ENCODE data around the gene PCDH9.

Gene PCDH9

DNA sequence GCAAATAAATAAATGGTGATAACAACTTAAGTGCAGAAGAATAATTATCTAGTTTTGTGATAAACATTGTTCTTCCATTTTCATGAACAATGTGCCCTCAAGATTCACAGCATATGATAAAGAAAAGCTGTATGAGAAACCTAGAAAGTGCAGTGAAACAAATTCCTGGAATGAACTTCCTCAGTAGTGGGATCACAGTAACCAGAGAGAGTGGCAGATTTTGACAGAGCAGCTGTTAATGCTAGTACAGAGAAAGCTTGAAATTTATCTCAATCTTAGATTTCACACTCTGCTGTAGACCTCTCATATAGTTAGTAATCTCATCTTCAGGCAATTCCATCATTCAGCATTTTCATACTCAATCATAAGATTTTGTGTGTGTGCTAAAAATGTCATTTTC lies 664.9 kb downstream of the PCDH9 start:
- H2AFZ ChIP-seq (ENCODE audit: insufficient read depth, low read length, poor library complexity) = no peak overlapping the region
- no peaks in the 10 kb centered on the region for H3K36me3 ChIP-seq (ENCODE audit: control insufficient read depth in 1 of 2, insufficient read depth in 2 of 2, low read length in 2 of 2)
- DNase-seq = no peak
- no peaks in the 10 kb centered on the region for H3K27me3 ChIP-seq (ENCODE audit: insufficient read depth, low read length)
- H3K4ac ChIP-seq (ENCODE audit: low read depth, low read length) = no peak overlapping the region
- H3K18ac ChIP-seq (ENCODE audit: low read length) = no peak overlapping the region
- no peaks in the 10 kb centered on the region for H3K9me3 ChIP-seq (ENCODE audit: insufficient read depth, low read depth, low read length)
- H2BK120ac ChIP-seq (ENCODE audit: insufficient read depth, low read length, poor library complexity) = no peak overlapping the region
- H3K9ac ChIP-seq (ENCODE audit: low read length) = no peak overlapping the region
- H3K4me1 ChIP-seq (ENCODE audit: control insufficient read depth in 1 of 2, insufficient read depth in 2 of 2, low read length in 2 of 2) = peaks cover 0 to under 1% of the 10 kb centered on the region in 2 experiments
- no peak overlapping the region for H2BK12ac ChIP-seq (ENCODE audit: low read length)
- no peak overlapping the region for H2AK5ac ChIP-seq (ENCODE audit: low read length)
- no peak overlapping the region for H3K4me3 ChIP-seq (ENCODE audit: low read depth, low read length)
- H3K4me2 ChIP-seq (ENCODE audit: low read length) = no peak overlapping the region
- no peak overlapping the region for H2BK5ac ChIP-seq (ENCODE audit: low read depth, low read length, poor library complexity)
- no peak overlapping the region for H4K8ac ChIP-seq (ENCODE audit: low read depth, low read length)
- H3K79me2 ChIP-seq (ENCODE audit: control insufficient read depth, insufficient read depth, low read length, poor library complexity) = no peaks in the 10 kb centered on the region
- no peak overlapping the region for H4K91ac ChIP-seq (ENCODE audit: low read depth, low read length)
- no peak overlapping the region for H3K27ac ChIP-seq (ENCODE audit: low read depth, low read length)
- no peak overlapping the region for H4K12ac ChIP-seq (ENCODE audit: low read depth, low read length)
- H3K79me1 ChIP-seq (ENCODE audit: low read length) = no peaks in the 10 kb centered on the region
- H3K23ac ChIP-seq (ENCODE audit: low read length) = no peak overlapping the region
- no peak overlapping the region for H3K14ac ChIP-seq (ENCODE audit: low read length)

DNA sequence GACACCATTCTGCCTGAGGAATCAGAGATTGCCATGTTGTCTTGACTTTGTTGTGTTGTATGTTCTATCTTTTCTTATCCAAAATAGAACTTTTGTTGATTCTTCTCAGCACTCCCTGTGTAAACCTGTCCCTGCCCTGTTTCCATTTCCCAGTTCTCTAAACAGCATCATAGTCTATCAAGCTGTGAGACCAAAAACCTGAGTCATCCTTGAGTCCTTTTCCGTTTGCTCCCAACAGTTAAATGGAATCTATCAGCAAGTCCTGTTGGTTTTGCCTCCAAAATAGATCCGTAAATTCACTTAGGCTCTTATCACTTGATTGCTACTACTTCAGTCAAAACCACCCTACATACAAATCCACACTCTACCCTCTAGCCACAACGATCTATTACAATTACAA lies 667.1 kb downstream of the PCDH9 start:
- H3K4me3 ChIP-seq (ENCODE audit: low read depth, low read length) = no peak overlapping the region
- no peak overlapping the region for H3K18ac ChIP-seq (ENCODE audit: low read length)
- peaks cover 0 to 5% of the 10 kb centered on the region in 2 experiments for H3K4me1 ChIP-seq (ENCODE audit: control insufficient read depth in 1 of 2, insufficient read depth in 2 of 2, low read length in 2 of 2)
- H2AK5ac ChIP-seq (ENCODE audit: low read length) = no peak overlapping the region
- H3K79me2 ChIP-seq (ENCODE audit: control insufficient read depth, insufficient read depth, low read length, poor library complexity) = no peaks in the 10 kb centered on the region
- no peak overlapping the region for H4K8ac ChIP-seq (ENCODE audit: low read depth, low read length)
- no peak overlapping the region for H2BK12ac ChIP-seq (ENCODE audit: low read length)
- no peak overlapping the region for H2AFZ ChIP-seq (ENCODE audit: insufficient read depth, low read length, poor library complexity)
- H3K14ac ChIP-seq (ENCODE audit: low read length) = no peak overlapping the region
- DNase-seq = no peak
- no peak overlapping the region for H4K12ac ChIP-seq (ENCODE audit: low read depth, low read length)
- no peaks in the 10 kb centered on the region for H3K36me3 ChIP-seq (ENCODE audit: control insufficient read depth in 1 of 2, insufficient read depth in 2 of 2, low read length in 2 of 2)
- no peak overlapping the region for H3K4ac ChIP-seq (ENCODE audit: low read depth, low read length)
- H4K91ac ChIP-seq (ENCODE audit: low read depth, low read length) = no peak overlapping the region
- no peak overlapping the region for H2BK120ac ChIP-seq (ENCODE audit: insufficient read depth, low read length, poor library complexity)
- no peak overlapping the region for H3K9ac ChIP-seq (ENCODE audit: low read length)
- H3K27me3 ChIP-seq (ENCODE audit: insufficient read depth, low read length) = no peaks in the 10 kb centered on the region
- no peaks in the 10 kb centered on the region for H3K79me1 ChIP-seq (ENCODE audit: low read length)
- H2BK5ac ChIP-seq (ENCODE audit: low read depth, low read length, poor library complexity) = no peak overlapping the region
- 100% methylated on average over 1 of the region's 3 CpGs for WGBS (ENCODE audit: extremely low coverage, insufficient coverage, insufficient read length)
- H3K23ac ChIP-seq (ENCODE audit: low read length) = no peak overlapping the region
- H3K9me3 ChIP-seq (ENCODE audit: insufficient read depth, low read depth, low read length) = no peaks in the 10 kb centered on the region
- no peak overlapping the region for H3K4me2 ChIP-seq (ENCODE audit: low read length)
- no peak overlapping the region for H3K27ac ChIP-seq (ENCODE audit: low read depth, low read length)

DNA sequence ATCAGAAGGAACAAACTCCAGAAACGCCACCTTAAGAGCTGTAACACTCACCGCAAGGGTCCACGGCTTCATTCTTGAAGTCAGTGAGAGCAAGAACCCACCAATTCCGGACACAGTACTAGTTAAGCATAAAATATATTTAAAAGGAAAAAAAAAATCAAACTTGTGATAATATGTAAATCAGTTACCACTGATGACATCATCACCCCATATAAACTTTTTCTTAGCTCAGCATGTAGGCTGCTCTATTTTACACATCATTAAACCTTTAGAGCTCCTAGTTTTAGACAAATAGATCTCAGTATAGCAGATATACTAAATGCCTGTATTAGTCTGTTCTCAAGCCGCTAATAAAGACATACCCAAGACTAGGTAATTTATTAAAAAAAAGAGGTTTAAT lies 668.1 kb downstream of the PCDH9 start:
- H3K4me1 ChIP-seq (ENCODE audit: control insufficient read depth in 1 of 2, insufficient read depth in 2 of 2, low read length in 2 of 2) = peaks cover 0 to 5% of the 10 kb centered on the region in 2 experiments
- H3K4me2 ChIP-seq (ENCODE audit: low read length) = no peak overlapping the region
- no peak for DNase-seq
- H3K79me2 ChIP-seq (ENCODE audit: control insufficient read depth, insufficient read depth, low read length, poor library complexity) = no peaks in the 10 kb centered on the region
- H3K79me1 ChIP-seq (ENCODE audit: low read length) = no peaks in the 10 kb centered on the region
- H2AK5ac ChIP-seq (ENCODE audit: low read length) = no peak overlapping the region
- no peak overlapping the region for H2BK12ac ChIP-seq (ENCODE audit: low read length)
- H2BK5ac ChIP-seq (ENCODE audit: low read depth, low read length, poor library complexity) = no peak overlapping the region
- no peak overlapping the region for H3K9ac ChIP-seq (ENCODE audit: low read length)
- H3K27ac ChIP-seq (ENCODE audit: low read depth, low read length) = no peak overlapping the region
- no peak overlapping the region for H3K23ac ChIP-seq (ENCODE audit: low read length)
- no peaks in the 10 kb centered on the region for H3K36me3 ChIP-seq (ENCODE audit: control insufficient read depth in 1 of 2, insufficient read depth in 2 of 2, low read length in 2 of 2)
- H3K27me3 ChIP-seq (ENCODE audit: insufficient read depth, low read length) = no peaks in the 10 kb centered on the region
- no CpG with 5 or more reads among the region's 5 CpGs for WGBS (ENCODE audit: extremely low coverage, insufficient coverage, insufficient read length)
- no peaks in the 10 kb centered on the region for H3K9me3 ChIP-seq (ENCODE audit: insufficient read depth, low read depth, low read length)
- no peak overlapping the region for H3K14ac ChIP-seq (ENCODE audit: low read length)
- no peak overlapping the region for H4K12ac ChIP-seq (ENCODE audit: low read depth, low read length)
- no peak overlapping the region for H4K91ac ChIP-seq (ENCODE audit: low read depth, low read length)
- H3K18ac ChIP-seq (ENCODE audit: low read length) = no peak overlapping the region
- H4K8ac ChIP-seq (ENCODE audit: low read depth, low read length) = no peak overlapping the region
- no peak overlapping the region for H3K4me3 ChIP-seq (ENCODE audit: low read depth, low read length)
- no peak overlapping the region for H3K4ac ChIP-seq (ENCODE audit: low read depth, low read length)
- H2BK120ac ChIP-seq (ENCODE audit: insufficient read depth, low read length, poor library complexity) = no peak overlapping the region
- H2AFZ ChIP-seq (ENCODE audit: insufficient read depth, low read length, poor library complexity) = no peak overlapping the region

DNA sequence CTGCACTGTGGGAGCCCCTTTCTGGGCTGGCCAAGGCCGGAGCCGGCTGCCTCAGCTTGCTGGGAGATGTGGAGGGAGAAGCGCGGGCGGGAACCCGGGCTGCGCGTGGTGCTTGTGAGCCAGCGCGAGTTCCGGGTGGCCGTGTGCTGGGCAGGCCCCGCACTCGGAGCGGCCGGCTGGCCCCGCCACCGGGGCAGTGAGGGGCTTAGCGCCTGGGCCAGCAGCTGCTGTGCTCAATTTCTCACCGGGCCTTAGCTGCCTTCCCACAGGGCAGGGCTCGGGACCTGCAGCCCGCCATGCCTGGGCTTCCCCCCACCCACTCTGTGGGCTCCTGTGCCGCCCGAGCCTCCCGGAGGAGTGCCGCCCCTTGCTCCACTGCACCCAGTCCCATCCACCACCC lies 669.1 kb downstream of the PCDH9 start:
- no peaks in the 10 kb centered on the region for H3K9me3 ChIP-seq (ENCODE audit: insufficient read depth, low read depth, low read length)
- no peak overlapping the region for H3K4ac ChIP-seq (ENCODE audit: low read depth, low read length)
- no peak overlapping the region for H3K18ac ChIP-seq (ENCODE audit: low read length)
- H4K8ac ChIP-seq (ENCODE audit: low read depth, low read length) = no peak overlapping the region
- no CpG with 5 or more reads among the region's 26 CpGs for WGBS (ENCODE audit: extremely low coverage, insufficient coverage, insufficient read length)
- H3K27me3 ChIP-seq (ENCODE audit: insufficient read depth, low read length) = no peaks in the 10 kb centered on the region
- H3K14ac ChIP-seq (ENCODE audit: low read length) = no peak overlapping the region
- H3K23ac ChIP-seq (ENCODE audit: low read length) = no peak overlapping the region
- H3K27ac ChIP-seq (ENCODE audit: low read depth, low read length) = no peak overlapping the region
- H3K4me1 ChIP-seq (ENCODE audit: control insufficient read depth in 1 of 2, insufficient read depth in 2 of 2, low read length in 2 of 2) = peaks cover 0 to 5% of the 10 kb centered on the region in 2 experiments
- no peak overlapping the region for H2BK5ac ChIP-seq (ENCODE audit: low read depth, low read length, poor library complexity)
- no peak overlapping the region for H3K4me3 ChIP-seq (ENCODE audit: low read depth, low read length)
- no peak overlapping the region for H4K12ac ChIP-seq (ENCODE audit: low read depth, low read length)
- H3K36me3 ChIP-seq (ENCODE audit: control insufficient read depth in 1 of 2, insufficient read depth in 2 of 2, low read length in 2 of 2) = no peaks in the 10 kb centered on the region
- H2AK5ac ChIP-seq (ENCODE audit: low read length) = no peak overlapping the region
- H3K4me2 ChIP-seq (ENCODE audit: low read length) = no peak overlapping the region
- H3K79me1 ChIP-seq (ENCODE audit: low read length) = no peaks in the 10 kb centered on the region
- no peak overlapping the region for H2BK12ac ChIP-seq (ENCODE audit: low read length)
- H3K9ac ChIP-seq (ENCODE audit: low read length) = no peak overlapping the region
- H3K79me2 ChIP-seq (ENCODE audit: control insufficient read depth, insufficient read depth, low read length, poor library complexity) = no peaks in the 10 kb centered on the region
- H4K91ac ChIP-seq (ENCODE audit: low read depth, low read length) = no peak overlapping the region
- no peak for DNase-seq
- no peak overlapping the region for H2BK120ac ChIP-seq (ENCODE audit: insufficient read depth, low read length, poor library complexity)
- no peak overlapping the region for H2AFZ ChIP-seq (ENCODE audit: insufficient read depth, low read length, poor library complexity)

Measured in trophoblast cell (in vitro differentiated cells and primary cell).